Activated CD4-positive, alpha-beta T cell treated with anti-CD3 and anti-CD28 coated beads for 36 hours (primary cell): Measurements from ENCODE around the gene POU6F2. TPM values are rescaled to one million over a fixed set of nuclear protein-coding genes. Genes with fewer than 3 reads are reported as not detected.

Source experiments
- ATAC-seq: fragments of 200-7000 bp; cut with Tn5 transposase; one replicate; pipeline ENCODE4 v1.10.0; 2021; ENCODE audit warnings: mild to moderate bottlenecking, moderate library complexity
- CTCF ChIA-PET: fragments of 350-600 bp; sonication (Branson Sonifier 250); formaldehyde crosslinking; loops from one replicate; lab custom pipeline; 2021; ENCODE audit warnings: antibody characterized with exemption; lab: Charles Lee
- POLR2A ChIA-PET: fragments of 350-600 bp; sonication (Branson Sonifier 250); formaldehyde crosslinking; loops from one replicate; lab custom pipeline; 2021; ENCODE audit warnings: antibody characterized with exemption, inconsistent platforms; lab: Charles Lee
- DNase-seq: peaks from one replicate; pipeline ENCODE4 v3.0.0-alpha.2; 2020
- H3K27ac Mint-ChIP-seq: one replicate; pipeline ENCODE4 v1.8.0; 2021; ENCODE audit warnings: mixed read lengths
- H3K27me3 Mint-ChIP-seq: one replicate; pipeline ENCODE4 v1.8.0; 2021; ENCODE audit warnings: mixed read lengths
- H3K36me3 Mint-ChIP-seq: one replicate; pipeline ENCODE4 v1.8.0; 2021; ENCODE audit warnings: low read depth, mixed read lengths
- H3K4me1 Mint-ChIP-seq: one replicate; pipeline ENCODE4 v1.8.0; 2021; ENCODE audit warnings: mixed read lengths
- H3K4me3 Mint-ChIP-seq: one replicate; pipeline ENCODE4 v1.8.0; 2021; ENCODE audit warnings: mild to moderate bottlenecking, moderate library complexity, mixed read lengths
- H3K9me3 Mint-ChIP-seq: one replicate; pipeline ENCODE4 v1.8.0; 2021; ENCODE audit warnings: low read depth, mixed read lengths
- intact Hi-C, 2 experiments: fragments of 100-400 bp; cut with DNase I in 1 of 2; cut with micrococcal nuclease in 1 of 2; formaldehyde crosslinking; loops; one replicate each; pipeline versions ENCODE4 v1.14.2 to v1.15.1; 2022 to 2024; cut with DNase I, micrococcal nuclease
- total RNA-seq, 2 experiments: library from RNA; stranded (reverse); gene quantifications; one replicate each; pipeline ENCODE4 v1.2.3, GENCODE V29; 2021

The POU6F2 gene
- total RNA-seq, 2 experiments from 2014 or later, result not detected

DNA sequence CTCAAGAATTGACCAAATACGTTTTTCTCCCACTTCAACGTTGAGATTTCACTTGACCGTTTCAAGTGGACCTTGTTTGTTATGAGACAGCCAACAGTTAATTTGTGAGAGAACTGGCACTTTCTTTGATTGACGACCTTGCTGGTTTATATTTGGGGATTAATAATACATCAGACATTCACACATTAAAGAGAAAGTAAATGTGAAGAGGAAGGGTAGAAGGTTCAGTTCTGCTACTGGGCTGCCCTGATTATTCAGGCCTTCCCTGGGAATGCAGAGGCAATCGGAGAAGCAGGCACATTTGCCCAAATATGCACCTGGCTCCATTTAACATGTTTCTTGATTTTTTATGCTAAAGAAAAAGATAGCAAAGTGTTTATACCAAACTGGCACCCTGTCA, 114.1 kb downstream of the POU6F2 start:
- Mint-ChIP-seq H3K4me1 (no peaks in the 10 kb centered on the region), H3K27ac (no peak overlapping the region), H3K9me3 (no peaks in the 10 kb centered on the region), H3K36me3 (no peaks in the 10 kb centered on the region), H3K4me3 (no peak overlapping the region), H3K27me3 (no peaks in the 10 kb centered on the region)
- ATAC-seq (no peak), DNase-seq (no peak)
- intact Hi-C loops, result no loop called here
- CTCF ChIA-PET, result interaction anchor here (0.7 kb wide), 1 partner anchor 255 kb away, joined by 3 read pairs; no protein-coding TSS in a partner anchor
- POLR2A ChIA-PET, result no interaction called here

GRCh38 chr7:39094731-39095130, 117.0 kb downstream of the POU6F2 start:
- ChIA-PET POLR2A (no interaction called here), CTCF (no interaction called here)
- H3K9me3 Mint-ChIP-seq, result no peaks in the 10 kb centered on the region
- no peak for DNase-seq
- no peak overlapping the region for H3K27ac Mint-ChIP-seq
- H3K4me1 Mint-ChIP-seq, result no peaks in the 10 kb centered on the region
- intact Hi-C loops, result no loop called here
- no peaks in the 10 kb centered on the region for H3K27me3 Mint-ChIP-seq
- H3K36me3 Mint-ChIP-seq, result no peaks in the 10 kb centered on the region
- no peak overlapping the region for H3K4me3 Mint-ChIP-seq
- no peak for ATAC-seq

GRCh38 chr7:39095875-39096619, 118.3 kb downstream of the POU6F2 start:
- ATAC-seq (no peak), DNase-seq (no peak)
- ChIA-PET CTCF (interaction anchor here (0.6 kb wide), 1 partner anchor 224 kb away, joined by 3 read pairs; no protein-coding TSS in a partner anchor), POLR2A (no interaction called here)
- H3K4me3 Mint-ChIP-seq, result no peak overlapping the region
- no peaks in the 10 kb centered on the region for H3K36me3 Mint-ChIP-seq
- no peaks in the 10 kb centered on the region for H3K4me1 Mint-ChIP-seq
- H3K9me3 Mint-ChIP-seq, result no peaks in the 10 kb centered on the region
- peaks cover 4% of the 10 kb centered on the region for H3K27me3 Mint-ChIP-seq
- intact Hi-C loops, result no loop called here
- no peak overlapping the region for H3K27ac Mint-ChIP-seq

DNA sequence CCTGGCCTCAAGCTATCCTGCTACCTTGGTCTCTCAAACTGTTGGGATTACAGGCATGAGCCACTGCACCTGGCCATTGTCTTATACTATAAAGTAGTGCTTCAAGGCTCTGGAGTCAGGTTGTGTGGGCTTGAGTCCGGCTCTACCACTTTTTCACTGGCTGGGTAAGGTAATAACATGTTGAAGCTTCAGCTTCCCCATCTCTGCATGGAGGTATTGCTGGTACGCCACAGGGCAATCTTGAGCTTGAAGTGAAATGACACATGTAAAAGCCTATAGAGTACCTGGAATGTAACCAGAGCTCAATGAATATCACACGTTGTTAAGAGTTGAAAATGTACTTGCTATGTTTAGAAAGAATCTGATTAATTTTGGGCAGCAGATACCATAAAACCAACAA, 120.8 kb downstream of the POU6F2 start:
- ATAC-seq (no peak), DNase-seq (no peak)
- CTCF ChIA-PET, result no interaction called here
- Mint-ChIP-seq H3K36me3 (no peaks in the 10 kb centered on the region), H3K4me3 (no peak overlapping the region), H3K27me3 (peaks cover 4% of the 10 kb centered on the region), H3K9me3 (no peaks in the 10 kb centered on the region), H3K4me1 (no peaks in the 10 kb centered on the region), H3K27ac (no peak overlapping the region)
- POLR2A ChIA-PET, result no interaction called here
- intact Hi-C loops, result no loop called here

GRCh38 chr7:39099146-39099545, 121.4 kb downstream of the POU6F2 start:
- no peak for DNase-seq
- ChIA-PET CTCF (no interaction called here), POLR2A (no interaction called here)
- ATAC-seq, result no peak
- no peaks in the 10 kb centered on the region for H3K36me3 Mint-ChIP-seq
- no peaks in the 10 kb centered on the region for H3K4me1 Mint-ChIP-seq
- H3K27ac Mint-ChIP-seq, result no peak overlapping the region
- H3K4me3 Mint-ChIP-seq, result no peak overlapping the region
- intact Hi-C loops, result no loop called here
- H3K9me3 Mint-ChIP-seq, result no peaks in the 10 kb centered on the region
- H3K27me3 Mint-ChIP-seq, result peaks cover 4% of the 10 kb centered on the region

- intact Hi-C loops, result no loop called here
- Mint-ChIP-seq H3K36me3 (no peaks in the 10 kb centered on the region), H3K27me3 (peaks cover 6% of the 10 kb centered on the region), H3K4me3 (no peak overlapping the region), H3K27ac (no peak overlapping the region), H3K4me1 (no peaks in the 10 kb centered on the region), H3K9me3 (no peaks in the 10 kb centered on the region)
- POLR2A ChIA-PET, result no interaction called here
- DNase-seq (no peak), ATAC-seq (no peak)
- CTCF ChIA-PET, result interaction anchor here (1.2 kb wide), 1 partner anchor 10 kb away, joined by 4 read pairs; no protein-coding TSS in a partner anchor
Observed at GRCh38 chr7:39100270-39100669, 122.6 kb downstream of the POU6F2 start.

DNA sequence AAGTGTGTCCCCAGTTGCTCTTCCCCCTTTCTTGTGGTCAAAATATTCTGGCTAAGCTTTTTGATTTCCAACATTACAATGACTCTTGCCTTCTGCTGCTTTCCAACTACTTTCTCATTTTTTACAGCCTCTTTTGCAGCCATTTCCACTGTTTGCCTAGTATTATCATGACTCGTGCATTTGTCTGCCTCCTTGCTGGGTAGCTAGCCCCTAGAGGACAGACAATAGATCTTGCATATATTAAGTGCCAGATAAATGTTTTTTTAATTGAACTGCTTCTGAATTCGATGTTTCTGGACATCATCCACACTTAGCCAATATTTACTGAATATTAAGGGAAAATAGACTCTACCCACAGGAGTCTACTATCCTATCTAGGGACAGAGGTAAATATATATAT, 124.5 kb downstream of the POU6F2 start:
- intact Hi-C loops, result no loop called here
- Mint-ChIP-seq H3K4me3 (no peak overlapping the region), H3K27ac (no peak overlapping the region), H3K4me1 (no peaks in the 10 kb centered on the region), H3K27me3 (peaks cover 6% of the 10 kb centered on the region), H3K9me3 (no peaks in the 10 kb centered on the region), H3K36me3 (no peaks in the 10 kb centered on the region)
- ChIA-PET CTCF (no interaction called here), POLR2A (no interaction called here)
- no peak for ATAC-seq
- no peak for DNase-seq

DNA sequence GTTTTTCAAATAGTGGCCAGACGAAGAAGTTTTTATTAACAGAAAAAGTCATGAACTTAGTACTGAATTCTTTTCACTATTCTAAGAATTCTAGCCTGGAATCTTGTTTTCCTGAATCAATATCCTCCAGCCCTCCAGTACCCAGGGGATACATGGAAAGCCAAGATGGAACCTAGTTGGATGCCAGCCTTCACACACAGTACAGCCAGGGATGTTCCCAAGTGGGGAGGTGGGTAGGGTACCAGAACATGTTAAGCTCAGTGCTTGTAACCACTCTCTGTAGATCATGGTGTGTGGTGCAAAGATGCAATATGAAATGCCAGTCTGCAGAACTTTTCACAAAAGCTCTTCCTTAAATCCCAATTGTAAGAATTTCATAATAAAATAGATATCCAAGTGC, 128.0 kb downstream of the POU6F2 start:
- Mint-ChIP-seq H3K4me3 (no peak overlapping the region), H3K27ac (no peak overlapping the region), H3K27me3 (peaks cover 6% of the 10 kb centered on the region), H3K9me3 (no peaks in the 10 kb centered on the region), H3K36me3 (no peaks in the 10 kb centered on the region), H3K4me1 (no peaks in the 10 kb centered on the region)
- DNase-seq (no peak), ATAC-seq (no peak)
- POLR2A ChIA-PET, result no interaction called here
- intact Hi-C loops, result no loop called here
- CTCF ChIA-PET, result no interaction called here

GRCh38 chr7:39125846-39126245, 148.1 kb downstream of the POU6F2 start:
- Mint-ChIP-seq H3K27me3 (peaks cover 16% of the 10 kb centered on the region), H3K27ac (no peak overlapping the region), H3K4me3 (no peak overlapping the region), H3K4me1 (no peaks in the 10 kb centered on the region), H3K36me3 (no peaks in the 10 kb centered on the region), H3K9me3 (no peaks in the 10 kb centered on the region)
- intact Hi-C loops, result no loop called here
- no peak for ATAC-seq
- CTCF ChIA-PET, result interaction anchor here (0.7 kb wide), 2 partner anchors 13 to 185 kb away, joined by 3 to 4 read pairs; no protein-coding TSS in a partner anchor
- POLR2A ChIA-PET, result no interaction called here
- no peak for DNase-seq

- ChIA-PET CTCF (no interaction called here), POLR2A (no interaction called here)
- Mint-ChIP-seq H3K27ac (no peak overlapping the region), H3K4me3 (no peak overlapping the region), H3K27me3 (peaks cover 19% of the 10 kb centered on the region), H3K36me3 (no peaks in the 10 kb centered on the region), H3K4me1 (no peaks in the 10 kb centered on the region), H3K9me3 (no peaks in the 10 kb centered on the region)
- ATAC-seq (no peak), DNase-seq (no peak)
- intact Hi-C loops, result no loop called here
Observed at GRCh38 chr7:39127058-39127457, 149.3 kb downstream of the POU6F2 start.

- Mint-ChIP-seq H3K27ac (no peak overlapping the region), H3K4me3 (no peak overlapping the region), H3K27me3 (peaks cover 24% of the 10 kb centered on the region), H3K9me3 (no peaks in the 10 kb centered on the region), H3K4me1 (no peaks in the 10 kb centered on the region), H3K36me3 (no peaks in the 10 kb centered on the region)
- ChIA-PET POLR2A (no interaction called here), CTCF (no interaction called here)
- intact Hi-C loops, result no loop called here
- ATAC-seq (no peak), DNase-seq (no peak)
Observed at GRCh38 chr7:39128287-39128843, 150.7 kb downstream of the POU6F2 start.

DNA sequence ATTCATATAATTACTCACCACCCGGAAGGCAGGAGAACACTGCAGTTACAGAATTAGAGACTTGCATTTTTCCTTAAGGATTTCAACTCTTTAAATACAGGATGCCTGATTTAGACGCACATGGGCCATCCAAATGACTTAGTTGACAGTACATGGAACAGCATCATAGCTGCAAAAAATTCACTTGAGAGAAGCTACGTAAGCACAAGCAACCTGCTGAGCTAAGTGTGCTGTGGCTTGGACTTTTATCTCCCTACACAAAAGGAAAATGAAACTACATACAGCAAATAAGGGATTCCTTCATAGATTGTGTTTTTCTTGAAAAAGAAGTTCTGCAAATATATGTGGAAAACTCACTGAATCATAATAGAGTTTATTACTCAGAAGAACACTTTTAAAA, 152.6 kb downstream of the POU6F2 start:
- ChIA-PET CTCF (interaction anchor here (0.5 kb wide), 1 partner anchor 118 kb away, joined by 3 read pairs; no protein-coding TSS in a partner anchor), POLR2A (no interaction called here)
- intact Hi-C loops, result no loop called here
- no peaks in the 10 kb centered on the region for H3K4me1 Mint-ChIP-seq
- H3K9me3 Mint-ChIP-seq, result no peaks in the 10 kb centered on the region
- peak overlapping the region; percentile 15 for H3K4me3 Mint-ChIP-seq
- DNase-seq, result no peak
- peaks cover 24% of the 10 kb centered on the region for H3K27me3 Mint-ChIP-seq
- peak; percentile 23 for ATAC-seq
- H3K36me3 Mint-ChIP-seq, result no peaks in the 10 kb centered on the region
- no peak overlapping the region for H3K27ac Mint-ChIP-seq
